GM12878 (cell line): Measurements from ENCODE around the gene HS3ST1. TPM values are rescaled to one million over a fixed set of nuclear protein-coding genes. Genes with fewer than 3 reads are reported as not detected.

ENCODE experiments used
- ATAC-seq: fragments of 200-7000 bp; cut with Tn5 transposase; 3 replicates; pipeline ENCODE4 v1.9.1; 2020; ENCODE audit warnings: mild to moderate bottlenecking, moderate library complexity
- BruUV-seq: library from RNA; stranded (reverse); fragments of 400-500 nt; replicated peaks from 2 replicates; lab custom pipeline; 2021; lab: Mats Ljungman, UMichigan
- CTCF ChIA-PET: fragments of 300-600 bp; sonication (Branson Sonifier 250); formaldehyde crosslinking; extraction: SDS; loops from one replicate; lab custom pipeline; 2021; ENCODE audit warnings: inconsistent platforms; lab: Yijun Ruan, JAX
- POLR2A ChIA-PET: fragments of 350-600 bp; formaldehyde crosslinking; extraction: SDS; loops from one replicate; lab custom pipeline; 2021; ENCODE audit warnings: inconsistent platforms; lab: Charles Lee
- RAD21 ChIA-PET: fragments of 300-600 bp; sonication (Branson Sonifier 250); formaldehyde crosslinking; loops from one replicate; lab custom pipeline; 2023; ENCODE audit warnings: antibody characterized with exemption; ENCODE audit not compliant: unreplicated experiment; lab: Charles Lee
- SMC1A ChIA-PET: fragments of 300-600 bp; sonication (Branson Sonifier 250); formaldehyde crosslinking; loops from one replicate; lab custom pipeline; 2023; ENCODE audit not compliant: unreplicated experiment, uncharacterized antibody; lab: Charles Lee
- DNase-seq: peaks from one replicate; pipeline ENCODE4 v3.0.0-alpha.2; 2011; ENCODE audit warnings: low read depth, low spot score
- FAIRE-seq: peaks from 3 replicates; lab custom pipeline; 2011; peaks lifted over from hg19 to GRCh38; lab: Jason Lieb, UNC
- H2AFZ ChIP-seq: 2 replicates; pipeline ENCODE4 v1.6.0; 2011; ENCODE audit warnings: low read depth, low read length, control low read depth; ENCODE audit not compliant: control insufficient read depth
- H3K27ac ChIP-seq: 2 replicates; pipeline ENCODE4 v1.5.1; 2011; ENCODE audit warnings: control low read depth; ENCODE audit not compliant: control insufficient read depth, insufficient read depth
- H3K27me3 ChIP-seq, 2 experiments: replicated peaks in 1 of 2; 2 replicates each; pipeline versions ENCODE4 v1.6.0 to v1.6.1; 2011; ENCODE audit warnings: low read length in 1 of 2; ENCODE audit not compliant: control insufficient read depth in 2 of 2, insufficient read depth in 2 of 2
- H3K36me3 ChIP-seq, 2 experiments: 2 replicates each; pipeline ENCODE4 v1.5.1; 2011; ENCODE audit warnings: low read length in 1 of 2; ENCODE audit not compliant: control insufficient read depth in 2 of 2, insufficient read depth in 2 of 2
- H3K4me1 ChIP-seq: 2 replicates; pipeline ENCODE4 v1.6.1; 2011; ENCODE audit warnings: mild to moderate bottlenecking, low read length, moderate library complexity, mixed read lengths; ENCODE audit not compliant: control insufficient read depth, insufficient read depth
- H3K4me2 ChIP-seq: 2 replicates; pipeline ENCODE4 v1.6.0; 2011; ENCODE audit warnings: control low read depth; ENCODE audit not compliant: control insufficient read depth, insufficient read depth
- H3K4me3 ChIP-seq: fragments of 200-600 bp; sonication (generic); 2 replicates; pipeline ENCODE4 v1.5.1; 2016
- H3K79me2 ChIP-seq: 2 replicates; pipeline ENCODE4 v1.6.0; 2011; ENCODE audit warnings: low read length; ENCODE audit not compliant: control insufficient read depth, insufficient read depth
- H3K9ac ChIP-seq: 2 replicates; pipeline ENCODE4 v1.8.0; 2011; ENCODE audit warnings: low read length, control low read depth, mixed read lengths; ENCODE audit not compliant: control insufficient read depth, insufficient read depth
- H3K9me3 ChIP-seq: replicated peaks from 3 replicates; pipeline ENCODE4 v1.5.1; 2011; ENCODE audit warnings: mild to moderate bottlenecking, low read length; ENCODE audit not compliant: control insufficient read depth, insufficient read depth
- H4K20me1 ChIP-seq: 2 replicates; pipeline ENCODE4 v1.6.0; 2011; ENCODE audit not compliant: control insufficient read depth, insufficient read depth
- BMI1 ChIP-seq: fragments of 450-650 bp; IDR thresholded peaks from 2 replicates; pipeline ENCODE4 v1.6.1; 2016; ENCODE audit warnings: mild to moderate bottlenecking, moderate library complexity, borderline replicate concordance
- CHD2 ChIP-seq: IDR thresholded peaks from 2 replicates; pipeline ENCODE4 v1.6.1; 2011; ENCODE audit warnings: low read depth, low read length, improper control_type of control experiment, borderline replicate concordance
- DPF2 ChIP-seq: fragments of 450-650 bp; IDR thresholded peaks from 2 replicates; pipeline ENCODE4 v1.6.1; 2017; ENCODE audit warnings: mild to moderate bottlenecking
- FOS ChIP-seq: IDR thresholded peaks from 3 replicates; pipeline ENCODE4 v1.6.1; 2011; ENCODE audit warnings: borderline replicate concordance; ENCODE audit not compliant: insufficient read length; ENCODE audit errors: extremely low read depth
- JUNB ChIP-seq: IDR thresholded peaks from 2 replicates; pipeline ENCODE4 v1.6.1; 2016; ENCODE audit warnings: antibody characterized with exemption, mild to moderate bottlenecking
- NFYB ChIP-seq: IDR thresholded peaks from 2 replicates; pipeline ENCODE4 v1.6.1; 2011; ENCODE audit warnings: low read depth, mild to moderate bottlenecking, low read length, improper control_type of control experiment, moderate library complexity; ENCODE audit not compliant: insufficient read depth
- NRF1 ChIP-seq: conservative IDR thresholded peaks from 2 replicates; pipeline ENCODE4 v1.6.1; 2011; ENCODE audit warnings: mild to moderate bottlenecking, low read depth, low read length, improper control_type of control experiment
- SREBF2 ChIP-seq: IDR thresholded peaks from 2 replicates; pipeline ENCODE4 v1.6.1; 2012; ENCODE audit warnings: mild to moderate bottlenecking, low read length
- TCF3 ChIP-seq: IDR thresholded peaks from 2 replicates; pipeline ENCODE4 v1.6.1; 2012; ENCODE audit warnings: low read depth, mild to moderate bottlenecking, low read length, borderline replicate concordance; ENCODE audit not compliant: insufficient read depth
- ZNF384 ChIP-seq: IDR thresholded peaks from 2 replicates; pipeline ENCODE4 v1.6.1; 2012; ENCODE audit warnings: low read depth, mild to moderate bottlenecking, low read length, improper control_type of control experiment, borderline replicate concordance
- WGBS: methylation state at CpG from one replicate; pipeline ENCODE4 v1.1.6; 2016; ENCODE audit warnings: low lambda C conversion rate; ENCODE audit not compliant: insufficient replicate concordance, insufficient coverage; ENCODE audit errors: missing lambda C conversion rate; 5-methylcytosine and 5-hydroxymethylcytosine counted together
- in situ Hi-C: fragments of 300-500 bp; cut with MboI; formaldehyde crosslinking; loops from 9 replicates; pipeline ENCODE4 v1.14.3; 2018; ENCODE audit warnings: mixed read lengths
- intact Hi-C: fragments of 100-400 bp; cut with micrococcal nuclease; formaldehyde crosslinking; loops from one replicate; pipeline ENCODE4 v1.14.2; 2022; ENCODE audit not compliant: unreplicated experiment
- polyA plus RNA-seq, 11 experiments: library from polyadenylated mRNA; depleted of rRNA in 4 of 11; unstranded in 6 of 11; stranded (reverse) in 5 of 11; fragments of >200 nt; fragmentation: Nextera tagmentation in 4 of 11; fragmentation: Illumina TruSeq in 1 of 11; extraction: Ambion mirVana in 4 of 11; extraction: Trizol in 1 of 11; gene quantifications; 1 replicate in 1 of 11; 2 replicates in 10 of 11; pipeline versions ENCODE4 v1.2.1 to v1.2.3, GENCODE V29; 2011 to 2016; ENCODE audit warnings: inconsistent platforms in 2 of 11, missing spikeins in 2 of 11, low read depth in 1 of 11
- total RNA-seq, 4 experiments: library from RNA; depleted of rRNA in 3 of 4; stranded (reverse); fragments of >200 nt in 3 of 4; fragmentation: Illumina TruSeq in 1 of 4; extraction: Trizol in 1 of 4; gene quantifications; 2 replicates each; pipeline versions ENCODE4 v1.2.1 to v1.2.3, GENCODE V29; 2013 to 2021
- TF ChIP-seq, protein P1 (sequence below): fragments of 150-350 bp; IDR thresholded peaks from 2 replicates; pipeline ENCODE4 v1.6.1; 2016; ENCODE audit warnings: low read depth, low read length
- TF ChIP-seq, protein P2 (sequence below): IDR thresholded peaks from 2 replicates; pipeline ENCODE4 v1.6.1; 2012; ENCODE audit warnings: low read depth, low read length, improper control_type of control experiment
- TF ChIP-seq, protein P3 (sequence below): fragments of 450-650 bp; IDR thresholded peaks from 2 replicates; pipeline ENCODE4 v1.6.1; 2018; ENCODE audit warnings: borderline replicate concordance, mild to moderate bottlenecking; ENCODE audit not compliant: partially characterized antibody
- TF ChIP-seq, protein P4 (sequence below): fragments of 450-650 bp; IDR thresholded peaks from 2 replicates; pipeline ENCODE4 v1.6.1; 2014; ENCODE audit warnings: mild to moderate bottlenecking

Gene HS3ST1
- total and polyA plus RNA-seq, 10 of the 15 experiments (the other 5 are each of a cell fraction or from before 2014, with no cell fraction given), result 0.03 to 0.65 (median 0.13) TPM

DNA sequence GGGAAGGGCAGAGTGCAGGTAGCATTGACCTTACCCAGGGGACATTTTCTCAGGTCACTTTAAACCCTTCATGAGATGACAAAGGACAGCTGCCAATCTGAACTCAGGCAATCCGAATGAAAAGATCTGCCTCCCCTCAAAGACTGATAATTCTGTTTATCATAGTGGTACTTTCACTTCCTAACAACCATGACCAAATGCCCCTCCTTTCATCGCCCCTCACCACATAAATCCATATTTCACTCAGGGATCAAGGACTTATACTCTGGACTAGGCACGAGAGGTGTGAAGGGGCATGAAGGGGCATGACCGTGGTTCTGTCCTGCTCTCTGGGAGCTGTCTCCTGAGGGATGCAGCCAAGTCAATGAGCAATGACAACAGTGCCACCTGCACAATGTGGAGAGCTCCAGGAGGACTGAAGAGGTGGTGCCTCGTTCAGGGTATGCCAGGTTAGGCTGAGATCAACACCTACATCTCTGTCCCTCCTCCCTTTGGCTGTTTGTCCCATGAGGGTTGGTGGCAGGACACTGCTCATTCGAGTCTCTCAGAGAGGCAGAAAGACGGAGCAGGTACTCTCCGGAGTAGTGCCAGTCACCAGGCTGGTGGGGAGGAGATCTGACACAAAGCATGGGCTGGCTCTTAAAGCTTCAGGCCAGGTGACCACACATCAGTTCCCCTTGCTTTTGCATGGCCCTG lies 12.5 kb downstream of the HS3ST1 start:
- ChIA-PET POLR2A (no interaction called here), RAD21 (no interaction called here), SMC1A (interaction anchor here (1.1 kb wide), 1 partner anchor 793 kb away, joined by 3 read pairs; no protein-coding TSS in a partner anchor), CTCF (interaction anchor here (1.1 to 2.0 kb wide), 3 partner anchors 8 to 208 kb away, joined by 3 to 7 read pairs (median 4); no protein-coding TSS in a partner anchor)
- Histone ChIP-seq H3K4me1 (peaks cover 22% of the 10 kb centered on the region), H3K9me3 (no peaks in the 10 kb centered on the region), H3K4me2 (peak overlapping the region; percentile 76), H4K20me1 (no peaks in the 10 kb centered on the region), H2AFZ (peak overlapping the region; percentile 14), H3K36me3 (no peaks in the 10 kb centered on the region), H3K4me3 (no peak overlapping the region), H3K27me3 (no peaks in the 10 kb centered on the region; a peak in 1 of 4 replicates), H3K9ac (no peak overlapping the region), H3K79me2 (no peaks in the 10 kb centered on the region), H3K27ac (peak overlapping the region; percentile 62)
- in situ Hi-C loops, result no loop called here
- WGBS, result 41% methylated on average over 8 of the region's 8 CpGs
- peak; percentile 66 for ATAC-seq
- DNase-seq, result no peak
- BruUV-seq, result no TSS peak
- intact Hi-C loops, result no loop called here
- FAIRE-seq, result peak; percentile 83
- TF ChIP-seq TCF3 (0 out of 2 replicates have a peak, but pooled peaks have one; percentile 38), NRF1 (no peak), FOS (no peak), CHD2 (no peak), SREBF2 (no peak), BMI1 (no peak), DPF2 (no peak), ZNF384 (no peak), NFYB (no peak), JUNB (peak; percentile 67)
- TF ChIP-seq, protein P1, sequence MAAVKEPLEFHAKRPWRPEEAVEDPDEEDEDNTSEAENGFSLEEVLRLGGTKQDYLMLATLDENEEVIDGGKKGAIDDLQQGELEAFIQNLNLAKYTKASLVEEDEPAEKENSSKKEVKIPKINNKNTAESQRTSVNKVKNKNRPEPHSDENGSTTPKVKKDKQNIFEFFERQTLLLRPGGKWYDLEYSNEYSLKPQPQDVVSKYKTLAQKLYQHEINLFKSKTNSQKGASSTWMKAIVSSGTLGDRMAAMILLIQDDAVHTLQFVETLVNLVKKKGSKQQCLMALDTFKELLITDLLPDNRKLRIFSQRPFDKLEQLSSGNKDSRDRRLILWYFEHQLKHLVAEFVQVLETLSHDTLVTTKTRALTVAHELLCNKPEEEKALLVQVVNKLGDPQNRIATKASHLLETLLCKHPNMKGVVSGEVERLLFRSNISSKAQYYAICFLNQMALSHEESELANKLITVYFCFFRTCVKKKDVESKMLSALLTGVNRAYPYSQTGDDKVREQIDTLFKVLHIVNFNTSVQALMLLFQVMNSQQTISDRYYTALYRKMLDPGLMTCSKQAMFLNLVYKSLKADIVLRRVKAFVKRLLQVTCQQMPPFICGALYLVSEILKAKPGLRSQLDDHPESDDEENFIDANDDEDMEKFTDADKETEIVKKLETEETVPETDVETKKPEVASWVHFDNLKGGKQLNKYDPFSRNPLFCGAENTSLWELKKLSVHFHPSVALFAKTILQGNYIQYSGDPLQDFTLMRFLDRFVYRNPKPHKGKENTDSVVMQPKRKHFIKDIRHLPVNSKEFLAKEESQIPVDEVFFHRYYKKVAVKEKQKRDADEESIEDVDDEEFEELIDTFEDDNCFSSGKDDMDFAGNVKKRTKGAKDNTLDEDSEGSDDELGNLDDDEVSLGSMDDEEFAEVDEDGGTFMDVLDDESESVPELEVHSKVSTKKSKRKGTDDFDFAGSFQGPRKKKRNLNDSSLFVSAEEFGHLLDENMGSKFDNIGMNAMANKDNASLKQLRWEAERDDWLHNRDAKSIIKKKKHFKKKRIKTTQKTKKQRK, result no peak
- TF ChIP-seq, protein P2, sequence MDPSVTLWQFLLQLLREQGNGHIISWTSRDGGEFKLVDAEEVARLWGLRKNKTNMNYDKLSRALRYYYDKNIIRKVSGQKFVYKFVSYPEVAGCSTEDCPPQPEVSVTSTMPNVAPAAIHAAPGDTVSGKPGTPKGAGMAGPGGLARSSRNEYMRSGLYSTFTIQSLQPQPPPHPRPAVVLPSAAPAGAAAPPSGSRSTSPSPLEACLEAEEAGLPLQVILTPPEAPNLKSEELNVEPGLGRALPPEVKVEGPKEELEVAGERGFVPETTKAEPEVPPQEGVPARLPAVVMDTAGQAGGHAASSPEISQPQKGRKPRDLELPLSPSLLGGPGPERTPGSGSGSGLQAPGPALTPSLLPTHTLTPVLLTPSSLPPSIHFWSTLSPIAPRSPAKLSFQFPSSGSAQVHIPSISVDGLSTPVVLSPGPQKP, result no peak
- TF ChIP-seq, protein P3, sequence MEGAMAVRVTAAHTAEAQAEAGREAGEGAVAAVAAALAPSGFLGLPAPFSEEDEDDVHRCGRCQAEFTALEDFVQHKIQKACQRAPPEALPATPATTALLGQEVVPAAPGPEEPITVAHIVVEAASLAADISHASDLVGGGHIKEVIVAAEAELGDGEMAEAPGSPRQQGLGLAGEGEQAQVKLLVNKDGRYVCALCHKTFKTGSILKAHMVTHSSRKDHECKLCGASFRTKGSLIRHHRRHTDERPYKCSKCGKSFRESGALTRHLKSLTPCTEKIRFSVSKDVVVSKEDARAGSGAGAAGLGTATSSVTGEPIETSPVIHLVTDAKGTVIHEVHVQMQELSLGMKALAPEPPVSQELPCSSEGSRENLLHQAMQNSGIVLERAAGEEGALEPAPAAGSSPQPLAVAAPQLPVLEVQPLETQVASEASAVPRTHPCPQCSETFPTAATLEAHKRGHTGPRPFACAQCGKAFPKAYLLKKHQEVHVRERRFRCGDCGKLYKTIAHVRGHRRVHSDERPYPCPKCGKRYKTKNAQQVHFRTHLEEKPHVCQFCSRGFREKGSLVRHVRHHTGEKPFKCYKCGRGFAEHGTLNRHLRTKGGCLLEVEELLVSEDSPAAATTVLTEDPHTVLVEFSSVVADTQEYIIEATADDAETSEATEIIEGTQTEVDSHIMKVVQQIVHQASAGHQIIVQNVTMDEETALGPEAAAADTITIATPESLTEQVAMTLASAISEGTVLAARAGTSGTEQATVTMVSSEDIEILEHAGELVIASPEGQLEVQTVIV, result no peak
- TF ChIP-seq, protein P4, sequence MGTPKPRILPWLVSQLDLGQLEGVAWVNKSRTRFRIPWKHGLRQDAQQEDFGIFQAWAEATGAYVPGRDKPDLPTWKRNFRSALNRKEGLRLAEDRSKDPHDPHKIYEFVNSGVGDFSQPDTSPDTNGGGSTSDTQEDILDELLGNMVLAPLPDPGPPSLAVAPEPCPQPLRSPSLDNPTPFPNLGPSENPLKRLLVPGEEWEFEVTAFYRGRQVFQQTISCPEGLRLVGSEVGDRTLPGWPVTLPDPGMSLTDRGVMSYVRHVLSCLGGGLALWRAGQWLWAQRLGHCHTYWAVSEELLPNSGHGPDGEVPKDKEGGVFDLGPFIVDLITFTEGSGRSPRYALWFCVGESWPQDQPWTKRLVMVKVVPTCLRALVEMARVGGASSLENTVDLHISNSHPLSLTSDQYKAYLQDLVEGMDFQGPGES, result no peak
